DMS53 treated with DMSO at 0.1 percent for 48 hours (cell line): ENCODE measurements around the gene CHI3L1.

ENCODE experiments used
- DNase-seq: peaks from one replicate; lab custom pipeline; 2025; ENCODE audit not compliant: unreplicated experiment; lab: John Stamatoyannopoulos, UW

The CHI3L1 gene

GRCh38 chr1:203136409-203137042 lies 50.0 kb downstream of the CHI3L1 start:
- DNase-seq, result no peak

- no peak for DNase-seq
Observed at GRCh38 chr1:203135636-203136305, 50.7 kb downstream of the CHI3L1 start.

- no peak for DNase-seq
Observed at GRCh38 chr1:203133970-203134725, 52.4 kb downstream of the CHI3L1 start.

- DNase-seq, result no peak
Observed at GRCh38 chr1:203131548-203132200, 54.8 kb downstream of the CHI3L1 start.

- DNase-seq, result no peak
Observed at GRCh38 chr1:203130358-203130985, 56.0 kb downstream of the CHI3L1 start.

GRCh38 chr1:203129501-203130231 lies 56.8 kb downstream of the CHI3L1 start:
- DNase-seq, result no peak
